ENCODE data around the gene DIAPH3. TPM values are rescaled to one million over a fixed set of nuclear protein-coding genes. Genes with fewer than 3 reads are reported as not detected.

DIAPH3 gene
- total and polyA plus RNA-seq, 2 of the 4 experiments (the other 2 are of a cell fraction), result 8.9 to 9.3 TPM

DNA sequence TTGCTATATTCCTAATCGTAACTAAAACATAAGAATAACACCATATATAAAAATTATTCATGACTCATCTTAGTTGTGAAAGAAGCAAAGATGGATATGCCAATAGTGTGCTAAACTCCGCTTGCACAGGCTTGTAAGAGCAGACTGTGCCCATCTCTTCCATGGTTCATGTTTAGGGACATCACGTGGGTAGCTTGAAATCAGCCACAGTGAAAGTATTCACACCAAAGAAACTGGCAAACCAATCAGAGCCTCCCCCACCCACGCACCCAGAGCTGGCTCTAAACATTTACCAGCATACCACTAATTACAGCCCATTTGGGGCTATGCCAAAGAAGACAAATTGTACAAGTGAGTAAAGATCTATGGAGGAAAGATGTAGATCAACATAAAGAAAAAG lies 147.5 kb downstream of the DIAPH3 start:
- H3K9me1 ChIP-seq (ENCODE audit: insufficient read depth, low read length), result no peaks in the 10 kb centered on the region; the same call in 1 of the 2 replicates
- H4K8ac ChIP-seq (ENCODE audit: low read depth in 2 of 2, low read length in 2 of 2), result no peak overlapping the region
- dilution Hi-C loops (cut with HindIII; ENCODE audit: low sequenced_read_pairs, unreplicated experiment), result no loop called here
- ChIA-PET CTCF (no interaction called here), POLR2A (ENCODE audit: unreplicated experiment) (no interaction called here)
- no peak overlapping the region for H2BK20ac ChIP-seq (ENCODE audit: low read depth, low read length)
- no peak overlapping the region for H2AFZ ChIP-seq (replicated peaks; ENCODE audit: low read length, poor library complexity)
- H3K14ac ChIP-seq (replicated peaks; ENCODE audit: low read depth, low read length), result no peak overlapping the region
- no peak overlapping the region for H4K91ac ChIP-seq (ENCODE audit: insufficient read depth, low read depth, low read length)
- peaks cover 1% of the 10 kb centered on the region; the same call in 1 of the 2 replicates for H3K9me3 ChIP-seq (ENCODE audit: control insufficient read depth, insufficient read depth, low read length)
- in situ Hi-C loops (cut with MboI; ENCODE audit: low sequenced_read_pairs), result no loop called here
- H2AK9ac ChIP-seq (replicated peaks; ENCODE audit: low read depth, low read length, poor library complexity), result no peak overlapping the region
- BruUV-seq (replicated peaks), result no TSS peak
- no peak overlapping the region for H2AK5ac ChIP-seq (ENCODE audit: low read depth, low read length)
- no peak overlapping the region for H3K4me3 ChIP-seq (ENCODE audit: insufficient read depth, low read depth, low read length)
- H3K23ac ChIP-seq (ENCODE audit: low read depth, low read length), result no peak overlapping the region
- peaks cover 10 to 24% of the 10 kb centered on the region in 2 experiments; a peak in 3 of 4 replicates for H3K79me1 ChIP-seq (ENCODE audit: low read depth in 1 of 2, low read length in 2 of 2)
- H3K4ac ChIP-seq (ENCODE audit: low read depth, low read length), result no peak overlapping the region
- no peak for ATAC-seq (ENCODE audit: low read depth)
- no CpG with 5 or more reads among the region's 4 CpGs for WGBS, 2 experiments (ENCODE audit: extremely low coverage in 2 of 2, insufficient read length in 1 of 2)
- H2BK120ac ChIP-seq (ENCODE audit: low read depth, low read length), result no peak overlapping the region
- H3K27me3 ChIP-seq (ENCODE audit: control insufficient read depth, insufficient read depth, low read length), result no peaks in the 10 kb centered on the region
- H4K20me1 ChIP-seq (ENCODE audit: insufficient read depth, low read length), result no peaks in the 10 kb centered on the region
- H4K5ac ChIP-seq (ENCODE audit: low read depth, low read length), result no peak overlapping the region
- no peak overlapping the region for H3K4me2 ChIP-seq (ENCODE audit: low read depth, low read length)
- H3K9ac ChIP-seq (ENCODE audit: low read depth, low read length), result no peak overlapping the region
- DNase-seq, result no peak
- H2BK5ac ChIP-seq (ENCODE audit: low read depth, low read length, poor library complexity, severe bottlenecking), result no peak overlapping the region
- no peaks in the 10 kb centered on the region for H3K4me1 ChIP-seq (ENCODE audit: control insufficient read depth, insufficient read depth, low read length)
- intact Hi-C loops (cut with micrococcal nuclease), result no loop called here
- no peak overlapping the region for H3K56ac ChIP-seq (ENCODE audit: extremely low read depth, insufficient read depth, low read length)
- H3K27ac ChIP-seq (ENCODE audit: insufficient read depth, low read length), result no peak overlapping the region
- H3K18ac ChIP-seq (ENCODE audit: low read depth, low read length), result no peak overlapping the region
- H2BK15ac ChIP-seq (ENCODE audit: low read depth, low read length), result no peak overlapping the region
- H3K36me3 ChIP-seq (ENCODE audit: control insufficient read depth, insufficient read depth, low read length), result no peaks in the 10 kb centered on the region
- TF ChIP-seq ELK1 (IDR thresholded peaks at IDR 0.05; ENCODE audit: borderline replicate concordance, low read depth, low read length) (no peak), MXI1 (IDR thresholded peaks at IDR 0.05; ENCODE audit: borderline replicate concordance, low read depth, low read length) (no peak), CHD1 (IDR thresholded peaks at IDR 0.05; ENCODE audit: low read depth, low read length) (no peak), USF2 (IDR thresholded peaks at IDR 0.05; ENCODE audit: low read depth, low read length) (no peak)
